ENCODE results near the gene CCNY. TPM values are rescaled to one million over a fixed set of nuclear protein-coding genes. Genes with fewer than 3 reads are reported as not detected.

The CCNY gene
- total and polyA plus RNA-seq, 2 donors (not counting 1 experiment from before 2014, with no cell fraction given), result 34.1 to 64.9 TPM

- Histone ChIP-seq H3K9me3 (ENCODE audit: control extremely low read depth in 1 of 3, control insufficient read depth in 2 of 3, insufficient read depth in 1 of 3, low read length in 2 of 3) (no peaks in the 10 kb centered on the region), H2AFZ (ENCODE audit: insufficient read depth, low read depth, low read length, poor library complexity, severe bottlenecking) (no peak overlapping the region), H3K4me3 (ENCODE audit: control extremely low read depth in 1 of 5, extremely low read depth in 1 of 5, insufficient read depth in 1 of 5, low read depth in 2 of 5, low read length in 4 of 5) (no peak overlapping the region), H3K27me3 (replicated peaks in 1 of 4; ENCODE audit: control extremely low read depth in 1 of 4, control insufficient read depth in 3 of 4, insufficient read depth in 4 of 4, low read length in 3 of 4) (no peaks in the 10 kb centered on the region), H3K79me2 (ENCODE audit: control insufficient read depth, insufficient read depth, low read length) (peaks cover 93% of the 10 kb centered on the region), H3K27ac (ENCODE audit: low read length in 2 of 2) (peak overlapping the region; percentile 2 to 58), H3K4me1 (ENCODE audit: control insufficient read depth in 2 of 2, insufficient read depth in 2 of 2, low read length in 2 of 2) (peaks cover 52 to 57% of the 10 kb centered on the region in 2 donors), H3K4me2 (replicated peaks; ENCODE audit: low read depth, low read length, poor library complexity, severe bottlenecking) (peak overlapping the region; percentile 34), H3K9ac (ENCODE audit: low read length) (peak overlapping the region; percentile 7), H3K36me3 (replicated peaks in 1 of 2; ENCODE audit: control extremely low read depth in 1 of 2, control insufficient read depth in 1 of 2, extremely low read depth in 1 of 2, insufficient read depth in 2 of 2, low read length in 1 of 2) (no peaks in the 10 kb centered on the region), H4K20me1 (ENCODE audit: control insufficient read depth, insufficient read depth, low read length, poor library complexity, severe bottlenecking) (peaks cover 72% of the 10 kb centered on the region)
- peak; percentile 47 for DNase-seq
- Mint-ChIP-seq H3K27ac (peak overlapping the region; percentile 88), H3K4me3 (peak overlapping the region; percentile 75), H3K9me3 (ENCODE audit: insufficient read depth) (no peaks in the 10 kb centered on the region), H3K27me3 (no peaks in the 10 kb centered on the region), H3K4me1 (peaks cover 82% of the 10 kb centered on the region)
- ATAC-seq (ENCODE audit: low read depth), result peak; percentile 67
- CTCF ChIA-PET, result no interaction called here
- 48% methylated on average over 5 of the region's 8 CpGs for WGBS (ENCODE audit: insufficient coverage)
- intact Hi-C loops (cut with micrococcal nuclease), result loop anchor here (10.0 kb wide), 1 partner anchor 53 kb away; no protein-coding TSS in a partner anchor
- TF ChIP-seq EZH2 (IDR thresholded peaks at IDR 0.05; ENCODE audit: borderline replicate concordance, insufficient read depth, low read depth, low read length, poor library complexity, severe bottlenecking), result no peak
- TF ChIP-seq, protein P1, sequence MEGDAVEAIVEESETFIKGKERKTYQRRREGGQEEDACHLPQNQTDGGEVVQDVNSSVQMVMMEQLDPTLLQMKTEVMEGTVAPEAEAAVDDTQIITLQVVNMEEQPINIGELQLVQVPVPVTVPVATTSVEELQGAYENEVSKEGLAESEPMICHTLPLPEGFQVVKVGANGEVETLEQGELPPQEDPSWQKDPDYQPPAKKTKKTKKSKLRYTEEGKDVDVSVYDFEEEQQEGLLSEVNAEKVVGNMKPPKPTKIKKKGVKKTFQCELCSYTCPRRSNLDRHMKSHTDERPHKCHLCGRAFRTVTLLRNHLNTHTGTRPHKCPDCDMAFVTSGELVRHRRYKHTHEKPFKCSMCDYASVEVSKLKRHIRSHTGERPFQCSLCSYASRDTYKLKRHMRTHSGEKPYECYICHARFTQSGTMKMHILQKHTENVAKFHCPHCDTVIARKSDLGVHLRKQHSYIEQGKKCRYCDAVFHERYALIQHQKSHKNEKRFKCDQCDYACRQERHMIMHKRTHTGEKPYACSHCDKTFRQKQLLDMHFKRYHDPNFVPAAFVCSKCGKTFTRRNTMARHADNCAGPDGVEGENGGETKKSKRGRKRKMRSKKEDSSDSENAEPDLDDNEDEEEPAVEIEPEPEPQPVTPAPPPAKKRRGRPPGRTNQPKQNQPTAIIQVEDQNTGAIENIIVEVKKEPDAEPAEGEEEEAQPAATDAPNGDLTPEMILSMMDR (IDR thresholded peaks at IDR 0.05), result no peak
- POLR2A ChIA-PET, result no interaction called here
Observed at GRCh38 chr10:35451151-35452016, 115.1 kb downstream of the CCNY start.

GRCh38 chr10:35452171-35452570, 115.9 kb downstream of the CCNY start:
- Histone ChIP-seq H3K36me3 (replicated peaks in 1 of 2; ENCODE audit: control extremely low read depth in 1 of 2, control insufficient read depth in 1 of 2, extremely low read depth in 1 of 2, insufficient read depth in 2 of 2, low read length in 1 of 2) (no peaks in the 10 kb centered on the region), H2AFZ (ENCODE audit: insufficient read depth, low read depth, low read length, poor library complexity, severe bottlenecking) (no peak overlapping the region), H4K20me1 (ENCODE audit: control insufficient read depth, insufficient read depth, low read length, poor library complexity, severe bottlenecking) (peaks cover 75% of the 10 kb centered on the region), H3K9me3 (ENCODE audit: control extremely low read depth in 1 of 3, control insufficient read depth in 2 of 3, insufficient read depth in 1 of 3, low read length in 2 of 3) (no peaks in the 10 kb centered on the region), H3K79me2 (ENCODE audit: control insufficient read depth, insufficient read depth, low read length) (peaks cover 93% of the 10 kb centered on the region), H3K4me3 (ENCODE audit: control extremely low read depth in 1 of 5, extremely low read depth in 1 of 5, insufficient read depth in 1 of 5, low read depth in 2 of 5, low read length in 4 of 5) (no peak overlapping the region), H3K27me3 (replicated peaks in 1 of 4; ENCODE audit: control extremely low read depth in 1 of 4, control insufficient read depth in 3 of 4, insufficient read depth in 4 of 4, low read length in 3 of 4) (no peaks in the 10 kb centered on the region), H3K9ac (ENCODE audit: low read length) (no peak overlapping the region), H3K4me2 (replicated peaks; ENCODE audit: low read depth, low read length, poor library complexity, severe bottlenecking) (no peak overlapping the region), H3K27ac (ENCODE audit: low read length in 2 of 2) (no peak overlapping the region), H3K4me1 (ENCODE audit: control insufficient read depth in 2 of 2, insufficient read depth in 2 of 2, low read length in 2 of 2) (peaks cover 56 to 59% of the 10 kb centered on the region in 2 donors)
- Mint-ChIP-seq H3K9me3 (ENCODE audit: insufficient read depth) (no peaks in the 10 kb centered on the region), H3K4me3 (no peak overlapping the region), H3K27me3 (no peaks in the 10 kb centered on the region), H3K27ac (no peak overlapping the region), H3K4me1 (peaks cover 82% of the 10 kb centered on the region)
- intact Hi-C loops (cut with micrococcal nuclease), result loop anchor here (10.0 kb wide), 1 partner anchor 53 kb away; no protein-coding TSS in a partner anchor
- ATAC-seq (ENCODE audit: low read depth), result no peak
- no peak for TF ChIP-seq EZH2 (IDR thresholded peaks at IDR 0.05; ENCODE audit: borderline replicate concordance, insufficient read depth, low read depth, low read length, poor library complexity, severe bottlenecking)
- TF ChIP-seq, protein P1 (IDR thresholded peaks at IDR 0.05), result no peak
- ChIA-PET CTCF (no interaction called here), POLR2A (no interaction called here)
- no CpG with 5 or more reads among the region's 1 CpG for WGBS (ENCODE audit: insufficient coverage)
- DNase-seq, result no peak
